Endodermal cell (in vitro differentiated cells): ENCODE results near the gene ZNF343. TPM values are rescaled to one million over a fixed set of nuclear protein-coding genes. Genes with fewer than 3 reads are reported as not detected.
A peak's percentile ranks its signal among the peaks of the same experiment; 100 is the strongest.

Source experiments
- DNase-seq: peaks from one replicate; pipeline ENCODE4 v3.0.0-alpha.2; 2017
- H3K27ac ChIP-seq: 2 replicates; pipeline ENCODE4 v1.5.1; 2013; ENCODE audit warnings: mild to moderate bottlenecking, low read depth, low read length, moderate library complexity
- H3K27me3 ChIP-seq: 2 replicates; pipeline ENCODE4 v1.6.1; 2013; ENCODE audit warnings: mild to moderate bottlenecking, low read length, moderate library complexity; ENCODE audit not compliant: insufficient read depth, control insufficient read depth, poor library complexity, severe bottlenecking
- H3K36me3 ChIP-seq: 2 replicates; pipeline ENCODE4 v1.7.0; 2013; ENCODE audit warnings: mild to moderate bottlenecking, low read length, moderate library complexity; ENCODE audit not compliant: control insufficient read depth, insufficient read depth
- H3K4me1 ChIP-seq: one replicate; pipeline ENCODE4 v1.7.0; 2013; ENCODE audit warnings: low read length; ENCODE audit not compliant: control insufficient read depth, insufficient read depth
- H3K4me3 ChIP-seq: 2 replicates; pipeline ENCODE4 v1.5.1; 2013; ENCODE audit warnings: mild to moderate bottlenecking, low read length, moderate library complexity
- H3K9ac ChIP-seq: 2 replicates; pipeline ENCODE4 v1.6.1; 2013; ENCODE audit warnings: mild to moderate bottlenecking, low read length, moderate library complexity; ENCODE audit not compliant: poor library complexity, severe bottlenecking; ENCODE audit errors: extremely low read depth
- H3K9me3 ChIP-seq: 2 replicates; pipeline ENCODE4 v1.6.1; 2013; ENCODE audit warnings: mild to moderate bottlenecking, low read length, moderate library complexity; ENCODE audit not compliant: control insufficient read depth
- H3K27ac Mint-ChIP-seq: 2 replicates; pipeline ENCODE4 v1.8.0; 2020; ENCODE audit warnings: mixed read lengths
- H3K27me3 Mint-ChIP-seq: 2 replicates; pipeline ENCODE4 v1.8.0; 2021; ENCODE audit warnings: mild to moderate bottlenecking, mixed read lengths; ENCODE audit not compliant: insufficient read depth
- H3K36me3 Mint-ChIP-seq: 2 replicates; pipeline ENCODE4 v1.8.0; 2020; ENCODE audit warnings: low read depth, mixed read lengths
- H3K4me1 Mint-ChIP-seq: 2 replicates; pipeline ENCODE4 v1.8.0; 2020; ENCODE audit warnings: mixed read lengths
- H3K4me3 Mint-ChIP-seq: 2 replicates; pipeline ENCODE4 v1.8.0; 2020; ENCODE audit warnings: mild to moderate bottlenecking, moderate library complexity, mixed read lengths
- H3K9me3 Mint-ChIP-seq: 2 replicates; pipeline ENCODE4 v1.8.0; 2020; ENCODE audit warnings: mild to moderate bottlenecking, mixed read lengths
- CTCF ChIP-seq: fragments of 200-600 bp; sonication (generic); conservative IDR thresholded peaks from 2 replicates; pipeline ENCODE4 v1.5.0; 2021; ENCODE audit warnings: antibody characterized with exemption, mild to moderate bottlenecking
- WGBS, 2 experiments: methylation state at CpG; one replicate each; pipeline versions ENCODE4 v1.1.5 to v1.1.7; 2013; ENCODE audit warnings: missing lambda C conversion rate in 2 of 2, mixed read lengths in 1 of 2; ENCODE audit not compliant: insufficient coverage in 1 of 2, insufficient read length in 1 of 2; 5-methylcytosine and 5-hydroxymethylcytosine counted together
- long read RNA-seq, 4 experiments: library from polyadenylated mRNA in 2 of 4; library from RNA in 1 of 4; library from capped mRNA in 1 of 4; stranded (forward) in 3 of 4; unstranded in 1 of 4; transcript quantifications; one replicate each; pipeline ENCODE4 v2.0.0, GENCODE V29; 2020 to 2021; ENCODE audit warnings: inconsistent platforms in 1 of 4
- polyA plus RNA-seq, 2 experiments: library from polyadenylated mRNA; stranded (reverse); fragments of 50-300 nt; gene quantifications; one replicate each; pipeline ENCODE4 v1.2.3, GENCODE V29; 2013
- total RNA-seq, 2 donors: library from RNA; stranded (reverse); fragmentation: NEBNext Ultra II Directional in 1 of 2; extraction: Animal tissue kit (Norgen Biotek cat#: 25700) in 1 of 2; gene quantifications; 2 replicates in 1 of 2; 3 replicates in 1 of 2; pipeline ENCODE4 v1.2.1, GENCODE V29; 2021

ZNF343 gene
- total RNA-seq = 10 to 100 TPM in 1 of 2 donors, 1 to 10 TPM in 1; 6.9 to 10.1 TPM
- polyA plus RNA-seq (2013, experiment 1 of 2) = 6.7 TPM
- 5.4 TPM for polyA plus RNA-seq (2013, experiment 2 of 2)
- long read RNA-seq, experiment 1, partial matches to known transcripts = 0 of 2 reads
- long read RNA-seq, experiment 1, other reads (novel, unspliced or antisense) = 1 of 2 reads
- long read RNA-seq, experiment 2, partial matches to known transcripts = 0 of 11 reads
- long read RNA-seq, experiment 2, other reads (novel, unspliced or antisense) = 7 of 11 reads
- long read RNA-seq, experiment 3, transcript ZNF343-201 (6 exons, 3,632 nt) = major isoform, 10 of 32 reads
- long read RNA-seq, experiment 3, partial matches to known transcripts = 3 of 32 reads
- long read RNA-seq, experiment 3, other reads (novel, unspliced or antisense) = 19 of 32 reads
- long read RNA-seq, experiment 4, partial matches to known transcripts = 0 of 2 reads
- long read RNA-seq, experiment 4, other reads (novel, unspliced or antisense) = 2 of 2 reads

GRCh38 chr20:2508631-2509467 is at the start of gene ZNF343:
TSS of gene ZNF343 (minus strand) at chr20:2508915. CDS start at chr20:2493895, 15,020 bp downstream.
- H3K4me1 ChIP-seq = peaks cover 3% of the 10 kb centered on the region
- peak; percentile 91 for DNase-seq
- H3K9ac ChIP-seq = peak within 1 kb of the TSS; percentile 84
- no peaks in the 10 kb centered on the region for H3K36me3 Mint-ChIP-seq
- peaks cover 42% of the 10 kb centered on the region for H3K27me3 Mint-ChIP-seq
- peak within 1 kb of the TSS; percentile 95 for H3K4me3 Mint-ChIP-seq
- H3K27ac Mint-ChIP-seq = peak within 1 kb of the TSS; percentile 91
- H3K9me3 Mint-ChIP-seq = peaks cover 6% of the 10 kb centered on the region
- H3K9me3 ChIP-seq = no peaks in the 10 kb centered on the region
- WGBS, 2 experiments = 1 to 2% methylated on average over 26 to 53 of the region's 53 CpGs
- H3K27ac ChIP-seq = peak within 1 kb of the TSS; percentile 41
- TF ChIP-seq CTCF = no peak
- H3K27me3 ChIP-seq = peaks cover 28% of the 10 kb centered on the region
- no peaks in the 10 kb centered on the region for H3K36me3 ChIP-seq
- H3K4me1 Mint-ChIP-seq = peaks cover 25% of the 10 kb centered on the region
- H3K4me3 ChIP-seq = peak within 1 kb of the TSS; percentile 91

GRCh38 chr20:2557873-2558580 is 49.3 kb upstream of the ZNF343 start:
- Histone ChIP-seq H3K27ac (no peak overlapping the region), H3K9ac (no peak overlapping the region), H3K4me3 (peak overlapping the region; percentile 72), H3K4me1 (no peaks in the 10 kb centered on the region), H3K9me3 (no peaks in the 10 kb centered on the region), H3K27me3 (peaks cover 85% of the 10 kb centered on the region), H3K36me3 (no peaks in the 10 kb centered on the region)
- no peak for TF ChIP-seq CTCF
- Mint-ChIP-seq H3K27me3 (peaks cover 92% of the 10 kb centered on the region), H3K4me1 (no peaks in the 10 kb centered on the region), H3K36me3 (no peaks in the 10 kb centered on the region), H3K27ac (no peak overlapping the region), H3K4me3 (peak overlapping the region; percentile 49), H3K9me3 (no peaks in the 10 kb centered on the region)
- DNase-seq = no peak
- WGBS, 2 experiments = 49 to 58% methylated on average over 17 to 22 of the region's 22 CpGs

- H3K4me1 ChIP-seq = peaks cover 2% of the 10 kb centered on the region
- no peaks in the 10 kb centered on the region for H3K4me1 Mint-ChIP-seq
- no peaks in the 10 kb centered on the region for H3K9me3 Mint-ChIP-seq
- no peaks in the 10 kb centered on the region for H3K9me3 ChIP-seq
- no peak overlapping the region for H3K9ac ChIP-seq
- H3K36me3 Mint-ChIP-seq = no peaks in the 10 kb centered on the region
- 88 to 92% methylated on average over 2 of the region's 2 CpGs for WGBS, 2 experiments
- no peak for TF ChIP-seq CTCF
- H3K36me3 ChIP-seq = no peaks in the 10 kb centered on the region
- H3K27me3 ChIP-seq = peaks cover 50% of the 10 kb centered on the region
- DNase-seq = no peak
- no peak overlapping the region for H3K4me3 Mint-ChIP-seq
- H3K27ac Mint-ChIP-seq = no peak overlapping the region
- H3K27ac ChIP-seq = no peak overlapping the region
- H3K4me3 ChIP-seq = no peak overlapping the region
- H3K27me3 Mint-ChIP-seq = peaks cover 81% of the 10 kb centered on the region
Observed at GRCh38 chr20:2545594-2545993, 36.9 kb upstream of the ZNF343 start.
